Measurements from ENCODE around the gene CDH18.

GRCh38 chr5:19782566-19782965, 205.4 kb downstream of the CDH18 start:
- TF ChIP-seq CTCF (IDR thresholded peaks at IDR 0.05) (no peak), POLR2A (IDR thresholded peaks at IDR 0.05) (no peak)

All from body of pancreas (tissue), 4 donors.